Heart left ventricle (tissue), 16 donors: ENCODE results near the gene ASIC2. TPM values are rescaled to one million over a fixed set of nuclear protein-coding genes. Genes with fewer than 3 reads are reported as not detected.
A peak's percentile ranks its signal among the peaks of the same experiment; 100 is the strongest.

Experiments used
- ATAC-seq, 4 donors: fragments of 200-7000 bp; cut with Tn5 transposase; one replicate each; pipeline ENCODE4 v1.9.1; 2020 to 2022; ENCODE audit warnings: moderate library complexity in 4 of 4, mild to moderate bottlenecking in 3 of 4, moderate number of reproducible peaks in 1 of 4
- DNase-seq, 5 donors: peaks; one replicate each; pipeline ENCODE4 v3.0.0-alpha.2; 2020
- H3K27ac ChIP-seq, 12 donors: fragments of 200-600 bp; sonication (generic) in 4 of 12; one replicate each; pipeline versions ENCODE4 v1.5.0 to v1.8.0; 2016 to 2022; ENCODE audit warnings: mild to moderate bottlenecking in 2 of 12
- H3K27me3 ChIP-seq, 9 donors: fragments of 200-600 bp; sonication (generic) in 2 of 9; one replicate each; pipeline versions ENCODE4 v1.5.1 to v1.8.0; 2016 to 2022; ENCODE audit warnings: mild to moderate bottlenecking in 3 of 9
- H3K36me3 ChIP-seq, 9 donors: fragments of 200-600 bp; sonication (generic) in 2 of 9; one replicate each; pipeline versions ENCODE4 v1.5.0 to v1.8.0; 2018 to 2022; ENCODE audit warnings: mild to moderate bottlenecking in 2 of 9
- H3K4me1 ChIP-seq, 12 donors: fragments of 200-600 bp; sonication (generic) in 4 of 12; one replicate each; pipeline versions ENCODE4 v1.5.0 to v1.8.0; 2016 to 2022; ENCODE audit warnings: mild to moderate bottlenecking in 3 of 12
- H3K4me3 ChIP-seq, 12 donors: fragments of 200-600 bp; sonication (generic) in 4 of 12; one replicate each; pipeline versions ENCODE4 v1.5.0 to v1.8.0; 2017 to 2022; ENCODE audit warnings: mild to moderate bottlenecking in 9 of 12, moderate library complexity in 4 of 12
- H3K9me3 ChIP-seq, 12 donors: fragments of 200-600 bp; sonication (generic) in 4 of 12; one replicate each; pipeline versions ENCODE4 v1.5.0 to v1.8.0; 2016 to 2022; ENCODE audit warnings: mild to moderate bottlenecking in 1 of 12
- CTCF ChIP-seq, 12 donors: fragments of 200-600 bp; sonication (generic) in 4 of 12; IDR thresholded peaks; one replicate each; pipeline versions ENCODE4 v1.5.0 to v1.8.0; 2018 to 2022; ENCODE audit warnings: antibody characterized with exemption in 12 of 12, mild to moderate bottlenecking in 5 of 12
- POLR2A ChIP-seq, 2 donors: fragments of 450-650 bp; IDR thresholded peaks; one replicate each; pipeline ENCODE4 v1.6.1; 2017; ENCODE audit warnings: antibody characterized with exemption in 2 of 2, mild to moderate bottlenecking in 2 of 2, moderate library complexity in 2 of 2
- WGBS, 4 donors: extraction: QIAGEN DNeasy Blood & Tissue Kit in 2 of 4; methylation state at CpG; one replicate each; pipeline versions ENCODE4 v1.1.5 to v1.1.7; 2013 to 2018; 5-methylcytosine and 5-hydroxymethylcytosine counted together
- intact Hi-C, 10 donors: fragments of 100-400 bp; cut with DNase I; formaldehyde crosslinking; loops; one replicate each; pipeline versions ENCODE4 v1.11.1 to v1.14.2; 2022
- polyA plus RNA-seq, 2 donors: library from polyadenylated mRNA; stranded (reverse); fragments of 200-250 nt; gene quantifications; one replicate each; pipeline ENCODE4 v1.2.3, GENCODE V29; 2013
- total RNA-seq, 9 donors: library from RNA; depleted of rRNA in 2 of 9; stranded (reverse); fragments of >200 nt in 2 of 9; fragmentation: NEBNext Ultra II Directional in 3 of 9; extraction: Animal tissue kit (Norgen Biotek cat#: 25700) in 3 of 9; gene quantifications; one replicate each; pipeline versions ENCODE4 v1.1.0 to v1.2.4, GENCODE V29; 2016 to 2023
- donor health status: ischemic (EF 13 %, LVEDD 7.1; RV severe dilation, severe dysfunction).
- donor health status: healthy with polysubstance abuse.
- donor health status: DM: no; HTN: yes; CAD: no.
- donor health status: DM: no; HTN: no; CAD: no.
- donor health status: ischemic (EF 25% LVEDD 6.9; RV normal size, moderate dysfunction).
- donor health status: ischemic (EF 25% LVEDD 5.7; RV mildly dilated, moderate dysfunction).
- donor health status: healthy.
- donor health status: DM: yes; HTN: yes; CAD: no.
- donor health status: ischemic (EF 35%, LVEDD 5.7; RV mildly dilated, moderate dysfunction).
- donor health status: nonischemic (EF 11% LVEDD 7.7; RV severe dilation, severe dysfunction).
- donor health status: DM: yes; HTN: yes; CAD: no.
- donor health status: PGD.
- donor health status: ischemic (EF 29% LVEDD 5.4; RV normal size, mild dysfunction).
- donor health status: nonischemic (EF 23%, LVEDD 6.1; RV moderate dilation, normal function).

ASIC2 gene
- total and polyA plus RNA-seq, 11 donors = 1.1 TPM; not detected in 10

GRCh38 chr17:33297643-33298042, 4.5 kb upstream of the ASIC2 start:
- TF ChIP-seq CTCF (IDR thresholded peaks at IDR 0.05) = no peak
- no peak for TF ChIP-seq POLR2A (IDR thresholded peaks at IDR 0.05)
- intact Hi-C loops = no loop called here
- DNase-seq (no peak), ATAC-seq (no peak)
- 82 to 85% (median 85%) methylated on average over 4 of the region's 4 CpGs for WGBS, 4 donors
- H3K27ac ChIP-seq = no peak overlapping the region
- H3K4me1 ChIP-seq = peaks cover 0 to 7% (median 3%) of the 10 kb centered on the region in 12 donors
- H3K4me3 ChIP-seq = no peak overlapping the region
- H3K27me3 ChIP-seq = peaks cover 8 to 53% (median 38%) of the 10 kb centered on the region in 9 donors
- H3K36me3 ChIP-seq = no peaks in the 10 kb centered on the region
- peaks cover 0 to 8% (median 1%) of the 10 kb centered on the region in 12 donors for H3K9me3 ChIP-seq

GRCh38 chr17:33294994-33295393, 1.9 kb upstream of the ASIC2 start:
- H3K36me3 ChIP-seq = no peaks in the 10 kb centered on the region
- no peak for DNase-seq
- peaks cover 0 to 8% (median 1%) of the 10 kb centered on the region in 12 donors for H3K9me3 ChIP-seq
- TF ChIP-seq CTCF (IDR thresholded peaks at IDR 0.05) = no peak
- TF ChIP-seq POLR2A (IDR thresholded peaks at IDR 0.05) = no peak
- intact Hi-C loops = no loop called here
- H3K27ac ChIP-seq = no peak overlapping the region
- no peak overlapping the region for H3K4me3 ChIP-seq
- no peak for ATAC-seq
- peaks cover 25 to 59% (median 49%) of the 10 kb centered on the region in 9 donors for H3K27me3 ChIP-seq
- H3K4me1 ChIP-seq = peaks cover 0 to 24% (median 8%) of the 10 kb centered on the region in 12 donors
- WGBS, 4 donors = 18 to 35% (median 24%) methylated on average over 1 of the region's 1 CpG

GRCh38 chr17:33292201-33292980, 704 bp downstream of the ASIC2 start:
- Histone ChIP-seq H3K36me3 (no peaks in the 10 kb centered on the region), H3K4me3 (peak overlapping the region in 9 of 12 donors; percentile 3 to 46 (median 34)), H3K4me1 (peaks cover 0 to 24% (median 8%) of the 10 kb centered on the region in 12 donors), H3K27ac (no peak overlapping the region), H3K27me3 (peaks cover 25 to 75% (median 50%) of the 10 kb centered on the region in 9 donors), H3K9me3 (no peaks in the 10 kb centered on the region)
- ATAC-seq (peak in 3 of 4 donors; percentile 16 to 40 (median 28)), DNase-seq (no peak)
- TF ChIP-seq POLR2A (IDR thresholded peaks at IDR 0.05) (no peak), CTCF (IDR thresholded peaks at IDR 0.05) (peak in 8 of 12 donors; percentile 8 to 30 (median 14))
- intact Hi-C loops = no loop called here
- 0 to 2% (median 1%) methylated on average over 26 to 72 of the region's 72 CpGs for WGBS, 4 donors
